Esophagus squamous epithelium (tissue), 4 donors: ENCODE measurements around the gene EVX2.

Source experiments
- POLR2A ChIP-seq, 4 donors: fragments of 450-650 bp; IDR thresholded peaks; one replicate each; pipeline ENCODE4 v1.6.1; 2017; ENCODE audit warnings: antibody characterized with exemption in 4 of 4, mild to moderate bottlenecking in 4 of 4, moderate library complexity in 3 of 4
- TF ChIP-seq, protein P1 (sequence below), 6 experiments: fragments of 450-650 bp in 4 of 6; fragments of 200-600 bp in 2 of 6; sonication (generic) in 2 of 6; IDR thresholded peaks; one replicate each; pipeline ENCODE4 v1.5.1; 2016 to 2019; ENCODE audit warnings: antibody characterized with exemption in 6 of 6, mild to moderate bottlenecking in 4 of 6, moderate library complexity in 4 of 6

DNA sequence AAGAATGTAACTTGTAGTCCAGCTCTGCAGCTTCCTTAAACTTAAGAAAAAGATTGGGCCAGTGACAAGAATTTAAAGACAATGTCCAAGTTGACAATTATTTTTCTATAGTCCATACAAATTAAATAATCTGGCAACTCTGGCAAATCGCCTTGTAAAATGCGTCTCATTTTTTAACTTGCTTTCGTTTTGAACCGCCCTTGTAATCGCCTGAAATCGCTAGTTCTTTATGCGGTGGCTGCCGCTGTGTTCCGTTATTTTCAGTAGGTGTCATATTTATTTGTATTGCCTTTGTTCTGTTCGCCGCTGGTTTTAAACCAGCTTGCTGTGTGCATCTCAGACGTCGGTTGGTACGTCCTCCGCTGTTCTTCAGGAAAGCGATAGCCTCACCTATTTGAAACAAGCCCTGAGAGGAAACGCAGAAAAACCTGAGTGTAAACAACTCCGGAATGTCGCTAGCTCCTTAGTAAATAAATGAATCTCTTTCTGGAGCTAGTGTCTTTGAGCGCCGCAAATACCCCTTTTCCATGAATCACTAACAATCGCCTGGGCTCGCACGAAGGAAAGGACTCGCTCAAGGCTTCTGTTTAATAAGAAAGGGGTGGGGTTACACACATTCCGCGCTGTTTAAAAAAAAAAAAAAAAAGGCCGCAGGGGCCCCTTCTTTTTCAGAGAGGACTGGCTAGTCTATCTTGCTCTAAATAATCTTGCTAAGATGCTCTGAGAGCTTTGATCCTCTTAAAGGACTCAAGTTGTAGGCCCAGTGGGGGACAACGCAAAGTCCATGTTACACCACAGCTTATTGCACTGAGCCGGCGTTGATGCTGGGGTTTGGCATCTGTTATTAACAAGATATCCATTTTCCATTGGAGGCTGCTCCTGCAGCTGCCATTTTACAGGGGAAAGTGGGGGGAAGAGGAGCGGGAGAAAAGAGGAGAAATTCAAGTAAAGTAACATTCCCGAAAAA lies 48.7 kb upstream of the EVX2 start:
- TF ChIP-seq, protein P1, sequence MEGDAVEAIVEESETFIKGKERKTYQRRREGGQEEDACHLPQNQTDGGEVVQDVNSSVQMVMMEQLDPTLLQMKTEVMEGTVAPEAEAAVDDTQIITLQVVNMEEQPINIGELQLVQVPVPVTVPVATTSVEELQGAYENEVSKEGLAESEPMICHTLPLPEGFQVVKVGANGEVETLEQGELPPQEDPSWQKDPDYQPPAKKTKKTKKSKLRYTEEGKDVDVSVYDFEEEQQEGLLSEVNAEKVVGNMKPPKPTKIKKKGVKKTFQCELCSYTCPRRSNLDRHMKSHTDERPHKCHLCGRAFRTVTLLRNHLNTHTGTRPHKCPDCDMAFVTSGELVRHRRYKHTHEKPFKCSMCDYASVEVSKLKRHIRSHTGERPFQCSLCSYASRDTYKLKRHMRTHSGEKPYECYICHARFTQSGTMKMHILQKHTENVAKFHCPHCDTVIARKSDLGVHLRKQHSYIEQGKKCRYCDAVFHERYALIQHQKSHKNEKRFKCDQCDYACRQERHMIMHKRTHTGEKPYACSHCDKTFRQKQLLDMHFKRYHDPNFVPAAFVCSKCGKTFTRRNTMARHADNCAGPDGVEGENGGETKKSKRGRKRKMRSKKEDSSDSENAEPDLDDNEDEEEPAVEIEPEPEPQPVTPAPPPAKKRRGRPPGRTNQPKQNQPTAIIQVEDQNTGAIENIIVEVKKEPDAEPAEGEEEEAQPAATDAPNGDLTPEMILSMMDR (IDR thresholded peaks at IDR 0.05): no peak
- no peak for TF ChIP-seq POLR2A (IDR thresholded peaks at IDR 0.05)
